ENCODE data around the gene KRT36. TPM values are rescaled to one million over a fixed set of nuclear protein-coding genes. Genes with fewer than 3 reads are reported as not detected.
A peak's percentile ranks its signal among the peaks of the same experiment; 100 is the strongest.

The KRT36 gene
- polyA plus RNA-seq, 3 donors = 0.24 to 0.87 (median 0.25) TPM

- H3K27me3 Mint-ChIP-seq (ENCODE audit: low read depth in 3 of 3) = peaks cover 4 to 10% (median 9%) of the 10 kb centered on the region in 3 donors
- Histone ChIP-seq H3K79me2 (ENCODE audit: insufficient read depth, low read length) (no peaks in the 10 kb centered on the region), H3K9me3 (replicated peaks in 1 of 2; ENCODE audit: control insufficient read depth in 1 of 2, insufficient read depth in 1 of 2, low read length in 2 of 2) (no peaks in the 10 kb centered on the region), H3K36me3 (replicated peaks in 1 of 2; ENCODE audit: control insufficient read depth in 1 of 2, insufficient read depth in 2 of 2, low read length in 2 of 2) (no peaks in the 10 kb centered on the region), H3K4me3 (replicated peaks in 1 of 3; ENCODE audit: low read depth in 2 of 3, low read length in 3 of 3) (no peak overlapping the region), H2AFZ (ENCODE audit: insufficient read depth, low read depth, low read length, poor library complexity, severe bottlenecking) (no peak overlapping the region), H3K9ac (ENCODE audit: insufficient read depth, low read length, poor library complexity, severe bottlenecking) (no peak overlapping the region), H4K20me1 (ENCODE audit: insufficient read depth, low read length) (no peaks in the 10 kb centered on the region), H3K4me2 (replicated peaks; ENCODE audit: extremely low read depth, low read length, poor library complexity, severe bottlenecking) (no peak overlapping the region), H3K27ac (ENCODE audit: low read depth in 1 of 2, low read length in 2 of 2) (no peak overlapping the region), H3K4me1 (ENCODE audit: control insufficient read depth in 1 of 2, insufficient read depth in 2 of 2, low read length in 2 of 2) (peaks cover 13 to 19% of the 10 kb centered on the region in 2 donors), H3K27me3 (ENCODE audit: control insufficient read depth in 2 of 2, insufficient read depth in 2 of 2, low read length in 2 of 2) (no peaks in the 10 kb centered on the region)
- peaks cover 11% of the 10 kb centered on the region for H3K4me1 Mint-ChIP-seq
- whole genome bisulfite sequencing (ENCODE audit: insufficient coverage) = 84% methylated on average over 6 of the region's 14 CpGs
- H3K4me3 Mint-ChIP-seq = no peak overlapping the region
- H3K36me3 Mint-ChIP-seq = no peaks in the 10 kb centered on the region
- peak overlapping the region in 3 of 7 donors; percentile 22 to 69 (median 66) for H3K27ac Mint-ChIP-seq
- peak; percentile 33 to 46 (median 38) for DNase-seq
- TF ChIP-seq CTCF (IDR thresholded peaks at IDR 0.05) = no peak
- peaks cover 0 to 4% (median 0%) of the 10 kb centered on the region in 7 donors for H3K9me3 Mint-ChIP-seq
- intact Hi-C loops (cut with micrococcal nuclease) = loop anchor here in 1 of 2 donors (10.0 kb wide), 1 partner anchor 591 kb away; no protein-coding TSS in a partner anchor
Measured at GRCh38 chr17:41505809-41506767, 16.4 kb upstream of the KRT36 start.

- peak within 1 kb of the TSS in 3 of 7 donors; percentile 22 to 69 (median 66) for H3K27ac Mint-ChIP-seq
- H3K4me2 ChIP-seq (replicated peaks; ENCODE audit: extremely low read depth, low read length, poor library complexity, severe bottlenecking) = no peak within 1 kb of the TSS
Measured at GRCh38 chr17:41505007-41505808, 15.5 kb upstream of the KRT36 start, which contains the start of gene KRT13. KRT13 (minus strand) TSS chr17:41505612; CDS start chr17:41505550, 62 bp downstream.

More at GRCh38 chr17:41505007-41505808, 15.5 kb upstream of the KRT36 start, which contains the start of gene KRT13:
- Mint-ChIP-seq H3K36me3 (no peaks in the 10 kb centered on the region), H3K27me3 (ENCODE audit: low read depth in 3 of 3) (peaks cover 7 to 10% (median 8%) of the 10 kb centered on the region in 3 donors), H3K4me3 (no peak within 1 kb of the TSS), H3K4me1 (peaks cover 15% of the 10 kb centered on the region), H3K9me3 (peaks cover 0 to 4% (median 0%) of the 10 kb centered on the region in 7 donors)
- Histone ChIP-seq H3K4me3 (replicated peaks in 1 of 3; ENCODE audit: low read depth in 2 of 3, low read length in 3 of 3) (no peak within 1 kb of the TSS), H4K20me1 (ENCODE audit: insufficient read depth, low read length) (no peaks in the 10 kb centered on the region), H3K27me3 (ENCODE audit: control insufficient read depth in 2 of 2, insufficient read depth in 2 of 2, low read length in 2 of 2) (no peaks in the 10 kb centered on the region), H3K79me2 (ENCODE audit: insufficient read depth, low read length) (no peaks in the 10 kb centered on the region), H3K9me3 (replicated peaks in 1 of 2; ENCODE audit: control insufficient read depth in 1 of 2, insufficient read depth in 1 of 2, low read length in 2 of 2) (no peaks in the 10 kb centered on the region), H3K27ac (ENCODE audit: low read depth in 1 of 2, low read length in 2 of 2) (no peak within 1 kb of the TSS), H3K36me3 (replicated peaks in 1 of 2; ENCODE audit: control insufficient read depth in 1 of 2, insufficient read depth in 2 of 2, low read length in 2 of 2) (no peaks in the 10 kb centered on the region), H3K9ac (ENCODE audit: insufficient read depth, low read length, poor library complexity, severe bottlenecking) (no peak within 1 kb of the TSS), H3K4me1 (ENCODE audit: control insufficient read depth in 1 of 2, insufficient read depth in 2 of 2, low read length in 2 of 2) (peaks cover 13 to 21% of the 10 kb centered on the region in 2 donors), H2AFZ (ENCODE audit: insufficient read depth, low read depth, low read length, poor library complexity, severe bottlenecking) (no peak within 1 kb of the TSS)
- intact Hi-C loops (cut with micrococcal nuclease) = loop anchor here in 1 of 2 donors (10.0 kb wide), 1 partner anchor 590 kb away; no protein-coding TSS in a partner anchor
- 87% methylated on average over 11 of the region's 17 CpGs for whole genome bisulfite sequencing (ENCODE audit: insufficient coverage)
- no peak for TF ChIP-seq CTCF (IDR thresholded peaks at IDR 0.05)
- no peak for DNase-seq

All from CD14-positive monocyte (primary cell).